ENCODE results near the gene PAPPA2.

- no peak for TF ChIP-seq CTCF (IDR thresholded peaks at IDR 0.05)
- TF ChIP-seq POLR2AphosphoS5 (IDR thresholded peaks at IDR 0.05), result no peak
- no peak for TF ChIP-seq POLR2A (IDR thresholded peaks at IDR 0.05)
These were observed 291.7 kb downstream of the PAPPA2 start for GRCh38 chr1:176754676-176755075.

All from transverse colon (tissue), 4 donors.